WERI-Rb-1 (cell line): ENCODE results near the gene AMIGO2.
"Not testable (repeated sequence)": the region's sequence is repeated elsewhere in the genome, so short reads cannot be mapped to it uniquely, and the experiment has no call there.

Source experiments
- DNase-seq: peaks from one replicate; pipeline ENCODE4 v3.0.0-alpha.2; 2020
- H3K27ac ChIP-seq: fragments of 250-450 bp; sonication (Bioruptor Pico); 2 replicates; pipeline ENCODE4 v1.5.1; 2020; ENCODE audit warnings: mild to moderate bottlenecking, moderate library complexity
- H3K27me3 ChIP-seq: fragments of 250-450 bp; sonication (Bioruptor Pico); 2 replicates; pipeline ENCODE4 v1.5.1; 2021; ENCODE audit warnings: mild to moderate bottlenecking, low read depth, moderate library complexity; ENCODE audit not compliant: insufficient read depth, severe bottlenecking
- H3K36me3 ChIP-seq: fragments of 250-450 bp; sonication (Bioruptor Pico); 2 replicates; pipeline ENCODE4 v1.5.1; 2020; ENCODE audit warnings: mild to moderate bottlenecking, moderate library complexity
- H3K4me3 ChIP-seq: 2 replicates; pipeline ENCODE4 v1.5.1; 2011; ENCODE audit warnings: low read depth, mild to moderate bottlenecking, control low read depth, low read length
- H3K9me3 ChIP-seq: fragments of 250-450 bp; sonication (Bioruptor Pico); 2 replicates; pipeline ENCODE4 v1.5.1; 2021; ENCODE audit warnings: mild to moderate bottlenecking, moderate library complexity; ENCODE audit not compliant: severe bottlenecking
- CTCF ChIP-seq: IDR thresholded peaks from 2 replicates; pipeline ENCODE4 v1.5.1; 2011; ENCODE audit warnings: low read depth, mild to moderate bottlenecking, control low read depth, inconsistent platforms, low read length

The AMIGO2 gene

GRCh38 chr12:47055856-47056255 lies 23.9 kb downstream of the AMIGO2 start:
- DNase-seq: not testable (repeated sequence)

GRCh38 chr12:47054659-47055058 lies 25.1 kb downstream of the AMIGO2 start:
- H3K9me3 ChIP-seq: peaks cover 7% of the 10 kb centered on the region
- no peak for DNase-seq
- TF ChIP-seq CTCF: no peak
- H3K27me3 ChIP-seq: peaks cover 19% of the 10 kb centered on the region
- H3K36me3 ChIP-seq: no peaks in the 10 kb centered on the region
- H3K4me3 ChIP-seq: no peak overlapping the region
- no peak overlapping the region for H3K27ac ChIP-seq

More at GRCh38 chr12:47055856-47056255, 23.9 kb downstream of the AMIGO2 start:
- not testable (repeated sequence) for H3K27ac ChIP-seq, H3K9me3 ChIP-seq, H3K36me3 ChIP-seq, H3K4me3 ChIP-seq
- H3K27me3 ChIP-seq: peaks cover 19% of the 10 kb centered on the region

DNA sequence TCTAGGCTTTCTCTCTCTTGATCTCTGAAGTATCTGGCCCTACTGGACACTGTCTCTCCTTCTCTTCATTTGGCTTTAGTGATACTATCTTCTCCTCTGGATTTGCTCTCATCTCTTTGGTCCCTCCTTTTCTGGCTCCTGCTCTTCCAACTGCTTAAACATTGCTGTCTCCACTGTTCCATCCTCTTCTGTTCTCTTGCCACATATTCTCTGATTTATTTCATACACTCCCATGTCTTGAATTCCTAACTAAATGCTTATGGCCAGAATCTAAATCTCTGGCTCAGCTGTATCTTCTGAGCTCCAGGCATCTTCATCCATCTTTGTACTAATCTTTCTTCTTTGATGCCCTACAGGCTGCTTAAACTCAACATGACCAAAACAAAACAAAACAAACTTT lies 25.8 kb downstream of the AMIGO2 start:
- no peak for TF ChIP-seq CTCF
- DNase-seq: no peak
- Histone ChIP-seq H3K27me3 (peaks cover 19% of the 10 kb centered on the region), H3K36me3 (no peaks in the 10 kb centered on the region), H3K4me3 (no peak overlapping the region), H3K9me3 (peaks cover 7% of the 10 kb centered on the region), H3K27ac (no peak overlapping the region)

DNA sequence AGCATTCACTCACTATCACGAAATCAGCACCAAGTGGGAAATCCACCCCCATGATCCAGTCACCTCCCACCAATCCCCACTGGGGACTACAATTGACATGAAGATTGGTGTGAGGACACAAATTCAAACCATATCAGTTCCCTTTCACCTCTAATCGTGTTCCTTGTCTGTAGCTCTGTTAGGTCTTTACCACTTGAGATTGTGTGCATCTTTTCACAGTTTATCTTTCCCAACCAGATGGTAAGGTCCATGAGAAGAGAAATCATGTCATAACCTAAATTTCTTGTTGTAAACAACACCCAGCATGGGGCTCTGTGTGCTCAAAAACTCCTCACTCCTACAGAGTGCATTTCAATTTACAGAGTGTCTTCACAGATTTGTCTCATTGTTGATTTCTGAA lies 27.5 kb downstream of the AMIGO2 start:
- Histone ChIP-seq H3K4me3 (no peak overlapping the region), H3K27me3 (peaks cover 19% of the 10 kb centered on the region), H3K36me3 (no peaks in the 10 kb centered on the region), H3K27ac (no peak overlapping the region), H3K9me3 (peaks cover 7% of the 10 kb centered on the region)
- TF ChIP-seq CTCF: no peak
- no peak for DNase-seq

- peaks cover 19% of the 10 kb centered on the region for H3K27me3 ChIP-seq
- not testable (repeated sequence) for H3K36me3 ChIP-seq, H3K27ac ChIP-seq, H3K9me3 ChIP-seq, H3K4me3 ChIP-seq, DNase-seq
These were observed 28.5 kb downstream of the AMIGO2 start for GRCh38 chr12:47051291-47051690.

- no peak for TF ChIP-seq CTCF
- Histone ChIP-seq H3K27ac (no peak overlapping the region), H3K9me3 (peaks cover 7% of the 10 kb centered on the region), H3K4me3 (no peak overlapping the region), H3K27me3 (peaks cover 13% of the 10 kb centered on the region), H3K36me3 (no peaks in the 10 kb centered on the region)
- DNase-seq: no peak
These were observed 31.2 kb downstream of the AMIGO2 start for GRCh38 chr12:47048541-47048940.

DNA sequence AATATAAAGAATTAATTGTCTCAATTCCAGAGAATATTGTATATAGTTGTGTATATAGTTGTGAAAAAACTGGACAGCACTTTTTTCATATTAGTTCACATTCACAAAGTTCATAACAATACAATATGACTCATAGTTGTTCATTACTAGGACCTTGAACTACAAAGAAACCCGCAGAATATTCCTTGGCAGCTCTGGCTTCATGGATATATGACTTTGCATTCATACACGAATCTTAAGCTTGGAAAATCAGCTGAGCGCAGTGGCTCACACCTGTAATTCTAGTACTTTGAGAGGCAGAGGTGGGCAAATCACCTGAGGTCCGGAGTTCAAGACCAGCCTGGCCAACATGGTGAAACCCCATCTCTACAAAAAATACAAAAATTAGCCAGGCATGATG lies 38.4 kb downstream of the AMIGO2 start:
- no peaks in the 10 kb centered on the region for H3K9me3 ChIP-seq
- no peak overlapping the region for H3K4me3 ChIP-seq
- DNase-seq: no peak
- no peak for TF ChIP-seq CTCF
- H3K36me3 ChIP-seq: no peaks in the 10 kb centered on the region
- peaks cover 10% of the 10 kb centered on the region for H3K27me3 ChIP-seq
- H3K27ac ChIP-seq: no peak overlapping the region
